22Rv1 (cell line): ENCODE data around the gene CHD2.
"Not testable (repeated sequence)": the region's sequence is repeated elsewhere in the genome, so short reads cannot be mapped to it uniquely, and the experiment has no call there.

Source experiments
- H3K27ac ChIP-seq: fragments of 450-650 bp; 2 replicates; pipeline ENCODE4 v1.5.1; 2017
- CTCF ChIP-seq: fragments of 450-650 bp; IDR thresholded peaks from 2 replicates; pipeline ENCODE4 v1.5.1; 2017; ENCODE audit warnings: mild to moderate bottlenecking
- ZFX ChIP-seq: fragments of 450-650 bp; IDR thresholded peaks from 2 replicates; pipeline ENCODE4 v1.6.1; 2017; ENCODE audit warnings: antibody characterized with exemption, borderline replicate concordance

CHD2 gene

GRCh38 chr15:93035953-93036810 is 136.1 kb downstream of the CHD2 start:
- H3K27ac ChIP-seq = no peak overlapping the region
- no peak for TF ChIP-seq ZFX
- TF ChIP-seq CTCF = peak; percentile 89

GRCh38 chr15:93036951-93037819 is 137.1 kb downstream of the CHD2 start:
- TF ChIP-seq ZFX (no peak), CTCF (no peak)
- H3K27ac ChIP-seq = no peak overlapping the region

- no peak overlapping the region for H3K27ac ChIP-seq
- no peak for TF ChIP-seq ZFX
- TF ChIP-seq CTCF = no peak
Observed at GRCh38 chr15:93037820-93038705, 137.9 kb downstream of the CHD2 start.

- not testable (repeated sequence) for H3K27ac ChIP-seq
Observed at GRCh38 chr15:93039562-93040287, 139.6 kb downstream of the CHD2 start.

GRCh38 chr15:93040288-93041158 is 140.4 kb downstream of the CHD2 start:
- TF ChIP-seq ZFX (no peak), CTCF (no peak)
- H3K27ac ChIP-seq = no peak overlapping the region

GRCh38 chr15:93041159-93041547 is 141.0 kb downstream of the CHD2 start:
- H3K27ac ChIP-seq = no peak overlapping the region
- TF ChIP-seq ZFX = no peak
- TF ChIP-seq CTCF = no peak
